Neuron (in vitro differentiated cells): ENCODE data around the gene SYMPK.
"Not testable (repeated sequence)": the region's sequence is repeated elsewhere in the genome, so short reads cannot be mapped to it uniquely, and the experiment has no call there.

Experiments
- H2AFZ ChIP-seq: one replicate; pipeline ENCODE4 v1.6.1; 2013; ENCODE audit warnings: low read depth, mild to moderate bottlenecking, inconsistent platforms, low read length, moderate library complexity
- H3K27me3 ChIP-seq: one replicate; pipeline ENCODE4 v1.6.1; 2013; ENCODE audit warnings: low read length; ENCODE audit not compliant: insufficient read depth
- H3K36me3 ChIP-seq: one replicate; pipeline ENCODE4 v1.6.1; 2013; ENCODE audit warnings: low read length; ENCODE audit not compliant: insufficient read depth
- H3K4me1 ChIP-seq: one replicate; pipeline ENCODE4 v1.6.1; 2013; ENCODE audit warnings: low read length; ENCODE audit not compliant: insufficient read depth
- H3K4me3 ChIP-seq: 2 replicates; pipeline ENCODE4 v1.5.1; 2013; ENCODE audit warnings: mild to moderate bottlenecking, low read length, moderate library complexity
- H3K9me3 ChIP-seq: one replicate; pipeline ENCODE4 v1.6.1; 2013; ENCODE audit warnings: low read length

Gene SYMPK

GRCh38 chr19:45812297-45812696, 50.6 kb downstream of the SYMPK start:
- H3K9me3 ChIP-seq = no peaks in the 10 kb centered on the region
- no peaks in the 10 kb centered on the region for H3K27me3 ChIP-seq
- H2AFZ ChIP-seq = no peak overlapping the region
- peaks cover 14% of the 10 kb centered on the region for H3K4me1 ChIP-seq
- no peak overlapping the region for H3K4me3 ChIP-seq
- no peaks in the 10 kb centered on the region for H3K36me3 ChIP-seq

- Histone ChIP-seq H3K4me1 (peaks cover 5% of the 10 kb centered on the region), H3K27me3 (no peaks in the 10 kb centered on the region), H2AFZ (no peak overlapping the region), H3K4me3 (no peak overlapping the region), H3K9me3 (no peaks in the 10 kb centered on the region), H3K36me3 (no peaks in the 10 kb centered on the region)
Measured at GRCh38 chr19:45809643-45810159, 53.2 kb downstream of the SYMPK start.

- H3K36me3 ChIP-seq = no peaks in the 10 kb centered on the region
- peaks cover 5% of the 10 kb centered on the region for H3K4me1 ChIP-seq
- H2AFZ ChIP-seq = no peak overlapping the region
- H3K9me3 ChIP-seq = no peaks in the 10 kb centered on the region
- H3K4me3 ChIP-seq = no peak overlapping the region
- peaks cover 3% of the 10 kb centered on the region for H3K27me3 ChIP-seq
Measured at GRCh38 chr19:45805719-45806118, 57.2 kb downstream of the SYMPK start.

- Histone ChIP-seq H3K36me3 (no peaks in the 10 kb centered on the region), H3K27me3 (peaks cover 3% of the 10 kb centered on the region), H3K4me3 (no peak overlapping the region), H2AFZ (no peak overlapping the region), H3K4me1 (peaks cover 5% of the 10 kb centered on the region), H3K9me3 (no peaks in the 10 kb centered on the region)
Measured at GRCh38 chr19:45804959-45805230, 58.1 kb downstream of the SYMPK start.

- no peaks in the 10 kb centered on the region for H3K9me3 ChIP-seq
- no peak overlapping the region for H2AFZ ChIP-seq
- H3K27me3 ChIP-seq = peaks cover 3% of the 10 kb centered on the region
- no peaks in the 10 kb centered on the region for H3K4me1 ChIP-seq
- H3K4me3 ChIP-seq = no peak overlapping the region
- H3K36me3 ChIP-seq = no peaks in the 10 kb centered on the region
Measured at GRCh38 chr19:45804140-45804958, 58.6 kb downstream of the SYMPK start.

- Histone ChIP-seq H3K27me3 (peaks cover 3% of the 10 kb centered on the region), H3K4me3 (no peak overlapping the region), H3K36me3 (no peaks in the 10 kb centered on the region), H3K4me1 (peaks cover 2% of the 10 kb centered on the region), H3K9me3 (no peaks in the 10 kb centered on the region), H2AFZ (no peak overlapping the region)
Measured at GRCh38 chr19:45801603-45802175, 61.3 kb downstream of the SYMPK start.

- peaks cover 4% of the 10 kb centered on the region for H3K4me1 ChIP-seq
- H3K36me3 ChIP-seq = no peaks in the 10 kb centered on the region
- H3K4me3 ChIP-seq = no peak overlapping the region
- no peaks in the 10 kb centered on the region for H3K9me3 ChIP-seq
- H3K27me3 ChIP-seq = peaks cover 3% of the 10 kb centered on the region
- no peak overlapping the region for H2AFZ ChIP-seq
Measured at GRCh38 chr19:45800070-45800553, 62.8 kb downstream of the SYMPK start.

GRCh38 chr19:45799541-45799940, 63.4 kb downstream of the SYMPK start:
- not testable (repeated sequence) for H3K4me1 ChIP-seq, H3K9me3 ChIP-seq, H3K4me3 ChIP-seq, H3K36me3 ChIP-seq, H3K27me3 ChIP-seq, H2AFZ ChIP-seq

GRCh38 chr19:45798995-45799517, 63.9 kb downstream of the SYMPK start:
- peaks cover 3% of the 10 kb centered on the region for H3K27me3 ChIP-seq
- H3K4me3 ChIP-seq = no peak overlapping the region
- H3K4me1 ChIP-seq = peaks cover 4% of the 10 kb centered on the region
- no peaks in the 10 kb centered on the region for H3K36me3 ChIP-seq
- H2AFZ ChIP-seq = no peak overlapping the region
- no peaks in the 10 kb centered on the region for H3K9me3 ChIP-seq

GRCh38 chr19:45794627-45795026, 68.3 kb downstream of the SYMPK start:
- peaks cover 23% of the 10 kb centered on the region for H3K4me1 ChIP-seq
- no peak overlapping the region for H2AFZ ChIP-seq
- H3K27me3 ChIP-seq = no peaks in the 10 kb centered on the region
- H3K36me3 ChIP-seq = peaks cover 9% of the 10 kb centered on the region
- no peaks in the 10 kb centered on the region for H3K9me3 ChIP-seq
- H3K4me3 ChIP-seq = no peak overlapping the region

- Histone ChIP-seq H3K4me3 (no peak overlapping the region), H3K27me3 (no peaks in the 10 kb centered on the region), H2AFZ (no peak overlapping the region), H3K36me3 (peaks cover 16% of the 10 kb centered on the region), H3K9me3 (no peaks in the 10 kb centered on the region), H3K4me1 (peaks cover 21% of the 10 kb centered on the region)
Measured at GRCh38 chr19:45793876-45794275, 69.1 kb downstream of the SYMPK start.

- no peaks in the 10 kb centered on the region for H3K9me3 ChIP-seq
- peak overlapping the region; percentile 44 for H2AFZ ChIP-seq
- H3K36me3 ChIP-seq = peaks cover 23% of the 10 kb centered on the region
- H3K4me1 ChIP-seq = peaks cover 21% of the 10 kb centered on the region
- H3K27me3 ChIP-seq = no peaks in the 10 kb centered on the region
- H3K4me3 ChIP-seq = peak overlapping the region; percentile 37
Measured at GRCh38 chr19:45793178-45793564, 69.8 kb downstream of the SYMPK start.

- H3K4me1 ChIP-seq = peaks cover 21% of the 10 kb centered on the region
- peak within 1 kb of the TSS; percentile 44 for H2AFZ ChIP-seq
- H3K36me3 ChIP-seq = peaks cover 25% of the 10 kb centered on the region
- H3K9me3 ChIP-seq = no peaks in the 10 kb centered on the region
- H3K27me3 ChIP-seq = no peaks in the 10 kb centered on the region
- peak within 1 kb of the TSS; percentile 99 for H3K4me3 ChIP-seq
Measured at GRCh38 chr19:45792470-45793177, 70.3 kb downstream of the SYMPK start, which contains the start of gene DMWD. DMWD (minus strand) TSS chr19:45792845; CDS start chr19:45792756, 89 bp downstream.
